ENCODE data around the gene TBC1D16. TPM values are rescaled to one million over a fixed set of nuclear protein-coding genes. Genes with fewer than 3 reads are reported as not detected.

Gene TBC1D16
- total and polyA plus RNA-seq, 2 donors (not counting 1 experiment from before 2014, with no cell fraction given): 0.82 to 2.7 TPM

GRCh38 chr17:79927688-79928501 lies 107.8 kb downstream of the TBC1D16 start:
- Histone ChIP-seq H3K4me1 (ENCODE audit: control insufficient read depth in 2 of 2, insufficient read depth in 2 of 2, low read length in 2 of 2) (peaks cover 18 to 44% of the 10 kb centered on the region in 2 donors), H3K4me3 (ENCODE audit: control extremely low read depth in 1 of 5, extremely low read depth in 1 of 5, insufficient read depth in 1 of 5, low read depth in 2 of 5, low read length in 4 of 5) (no peak overlapping the region), H3K79me2 (ENCODE audit: control insufficient read depth, insufficient read depth, low read length) (no peaks in the 10 kb centered on the region), H3K4me2 (replicated peaks; ENCODE audit: low read depth, low read length, poor library complexity, severe bottlenecking) (no peak overlapping the region), H4K20me1 (ENCODE audit: control insufficient read depth, insufficient read depth, low read length, poor library complexity, severe bottlenecking) (no peaks in the 10 kb centered on the region), H3K9ac (ENCODE audit: low read length) (no peak overlapping the region), H3K27me3 (replicated peaks in 1 of 4; ENCODE audit: control extremely low read depth in 1 of 4, control insufficient read depth in 3 of 4, insufficient read depth in 4 of 4, low read length in 3 of 4) (peaks cover 0 to 31% (median 12%) of the 10 kb centered on the region in 4 experiments), H3K9me3 (ENCODE audit: control extremely low read depth in 1 of 3, control insufficient read depth in 2 of 3, insufficient read depth in 1 of 3, low read length in 2 of 3) (no peaks in the 10 kb centered on the region), H3K36me3 (replicated peaks in 1 of 2; ENCODE audit: control extremely low read depth in 1 of 2, control insufficient read depth in 1 of 2, extremely low read depth in 1 of 2, insufficient read depth in 2 of 2, low read length in 1 of 2) (no peaks in the 10 kb centered on the region), H2AFZ (ENCODE audit: insufficient read depth, low read depth, low read length, poor library complexity, severe bottlenecking) (no peak overlapping the region), H3K27ac (ENCODE audit: low read length in 2 of 2) (no peak overlapping the region)
- ATAC-seq (ENCODE audit: low read depth) (no peak), DNase-seq (no peak)
- POLR2A ChIA-PET: interaction anchor here (0.7 kb wide), 1 partner anchor 40 kb away, joined by 4 read pairs; no protein-coding TSS in a partner anchor
- H3K27ac Mint-ChIP-seq: peak overlapping the region; percentile 61
- intact Hi-C loops (cut with micrococcal nuclease): no loop called here
- 88% methylated on average over 11 of the region's 13 CpGs for WGBS (ENCODE audit: insufficient coverage)
- no peak overlapping the region for H3K4me3 Mint-ChIP-seq
- H3K4me1 Mint-ChIP-seq: peaks cover 36% of the 10 kb centered on the region
- TF ChIP-seq CTCF (IDR thresholded peaks at IDR 0.05): no peak
- no peak for TF ChIP-seq EZH2 (IDR thresholded peaks at IDR 0.05; ENCODE audit: borderline replicate concordance, insufficient read depth, low read depth, low read length, poor library complexity, severe bottlenecking)
- H3K27me3 Mint-ChIP-seq: peaks cover 7% of the 10 kb centered on the region
- CTCF ChIA-PET: no interaction called here
- no peaks in the 10 kb centered on the region for H3K9me3 Mint-ChIP-seq (ENCODE audit: insufficient read depth)

- Histone ChIP-seq H2AFZ (ENCODE audit: insufficient read depth, low read depth, low read length, poor library complexity, severe bottlenecking) (no peak overlapping the region), H3K4me2 (replicated peaks; ENCODE audit: low read depth, low read length, poor library complexity, severe bottlenecking) (no peak overlapping the region), H4K20me1 (ENCODE audit: control insufficient read depth, insufficient read depth, low read length, poor library complexity, severe bottlenecking) (no peaks in the 10 kb centered on the region), H3K4me3 (ENCODE audit: control extremely low read depth in 1 of 5, extremely low read depth in 1 of 5, insufficient read depth in 1 of 5, low read depth in 2 of 5, low read length in 4 of 5) (no peak overlapping the region), H3K36me3 (replicated peaks in 1 of 2; ENCODE audit: control extremely low read depth in 1 of 2, control insufficient read depth in 1 of 2, extremely low read depth in 1 of 2, insufficient read depth in 2 of 2, low read length in 1 of 2) (no peaks in the 10 kb centered on the region), H3K9ac (ENCODE audit: low read length) (no peak overlapping the region), H3K9me3 (ENCODE audit: control extremely low read depth in 1 of 3, control insufficient read depth in 2 of 3, insufficient read depth in 1 of 3, low read length in 2 of 3) (no peaks in the 10 kb centered on the region), H3K27ac (ENCODE audit: low read length in 2 of 2) (no peak overlapping the region), H3K79me2 (ENCODE audit: control insufficient read depth, insufficient read depth, low read length) (no peaks in the 10 kb centered on the region), H3K27me3 (replicated peaks in 1 of 4; ENCODE audit: control extremely low read depth in 1 of 4, control insufficient read depth in 3 of 4, insufficient read depth in 4 of 4, low read length in 3 of 4) (peaks cover 0 to 29% (median 12%) of the 10 kb centered on the region in 4 experiments), H3K4me1 (ENCODE audit: control insufficient read depth in 2 of 2, insufficient read depth in 2 of 2, low read length in 2 of 2) (peaks cover 18 to 40% of the 10 kb centered on the region in 2 donors)
- ChIA-PET CTCF (interaction anchor here (1.1 kb wide), 1 partner anchor 43 kb away, joined by 6 read pairs; no protein-coding TSS in a partner anchor), POLR2A (no interaction called here)
- ATAC-seq (ENCODE audit: low read depth) (no peak), DNase-seq (no peak)
- TF ChIP-seq CTCF (IDR thresholded peaks at IDR 0.05) (no peak), EZH2 (IDR thresholded peaks at IDR 0.05; ENCODE audit: borderline replicate concordance, insufficient read depth, low read depth, low read length, poor library complexity, severe bottlenecking) (no peak)
- H3K27me3 Mint-ChIP-seq: peaks cover 1% of the 10 kb centered on the region
- H3K27ac Mint-ChIP-seq: no peak overlapping the region
- H3K4me1 Mint-ChIP-seq: peaks cover 31% of the 10 kb centered on the region
- 91% methylated on average over 24 of the region's 28 CpGs for WGBS (ENCODE audit: insufficient coverage)
- H3K4me3 Mint-ChIP-seq: no peak overlapping the region
- intact Hi-C loops (cut with micrococcal nuclease): no loop called here
- H3K9me3 Mint-ChIP-seq (ENCODE audit: insufficient read depth): no peaks in the 10 kb centered on the region
Observed at GRCh38 chr17:79927136-79927661, 108.5 kb downstream of the TBC1D16 start.

All from B cell (primary cell).